NCI-H1105 (cell line): ENCODE measurements around the gene BTBD2.

ENCODE experiments used
- DNase-seq: peaks from one replicate; lab custom pipeline; 2025; lab: John Stamatoyannopoulos, UW

Gene BTBD2

GRCh38 chr19:1941146-1942077 lies 74.1 kb downstream of the BTBD2 start, which contains the start of gene CSNK1G2:
Gene CSNK1G2 (plus strand): TSS chr19:1941172. CDS start chr19:1969773, 28,601 bp downstream.
- DNase-seq: no peak

GRCh38 chr19:1938071-1938470 lies 77.4 kb downstream of the BTBD2 start:
- no peak for DNase-seq

GRCh38 chr19:1936916-1937610 lies 78.5 kb downstream of the BTBD2 start:
- DNase-seq: no peak

- DNase-seq: no peak
Measured at GRCh38 chr19:1936430-1936829, 79.1 kb downstream of the BTBD2 start.

- DNase-seq: no peak
Measured at GRCh38 chr19:1935484-1936208, 79.9 kb downstream of the BTBD2 start.
